Neural progenitor cell (in vitro differentiated cells): ENCODE data around the gene GPR143. TPM values are rescaled to one million over a fixed set of nuclear protein-coding genes. Genes with fewer than 3 reads are reported as not detected.
A peak's percentile ranks its signal among the peaks of the same experiment; 100 is the strongest.

Experiments
- DNase-seq: peaks from one replicate; pipeline ENCODE4 v3.0.0-alpha.2; 2016; ENCODE audit warnings: low spot score
- H2AFZ ChIP-seq: fragments of 200-600 bp; sonication (generic); replicated peaks from 2 replicates; pipeline ENCODE4 v1.6.1; 2016; ENCODE audit warnings: antibody characterized with exemption
- H3F3A ChIP-seq: fragments of 200-600 bp; sonication (generic); 2 replicates; pipeline ENCODE4 v1.6.1; 2016; ENCODE audit warnings: antibody characterized with exemption, low read depth
- H3K27ac ChIP-seq: fragments of 200-600 bp; sonication (generic); 2 replicates; pipeline ENCODE4 v1.5.1; 2016; ENCODE audit warnings: mild to moderate bottlenecking
- H3K27me3 ChIP-seq: fragments of 200-600 bp; sonication (generic); 2 replicates; pipeline ENCODE4 v1.6.1; 2016; ENCODE audit warnings: mild to moderate bottlenecking, moderate library complexity
- H3K36me3 ChIP-seq: fragments of 200-600 bp; sonication (generic); 2 replicates; pipeline ENCODE4 v1.5.1; 2016
- H3K4me1 ChIP-seq: fragments of 200-600 bp; sonication (generic); 2 replicates; pipeline ENCODE4 v1.6.1; 2016; ENCODE audit warnings: mixed run types
- H3K4me2 ChIP-seq: fragments of 200-600 bp; sonication (generic); 2 replicates; pipeline ENCODE4 v1.6.1; 2016
- H3K4me3 ChIP-seq: fragments of 200-600 bp; sonication (generic); 2 replicates; pipeline ENCODE4 v1.5.1; 2016
- H3K79me2 ChIP-seq: fragments of 200-600 bp; sonication (generic); 2 replicates; pipeline ENCODE4 v1.6.1; 2016; ENCODE audit warnings: low read depth
- H3K9ac ChIP-seq: fragments of 200-600 bp; sonication (generic); 2 replicates; pipeline ENCODE4 v1.6.1; 2016
- H3K9me3 ChIP-seq: fragments of 200-600 bp; sonication (generic); 2 replicates; pipeline ENCODE4 v1.5.1; 2016; ENCODE audit warnings: low read depth
- H4K20me1 ChIP-seq: fragments of 200-600 bp; sonication (generic); 2 replicates; pipeline ENCODE4 v1.6.1; 2016; ENCODE audit warnings: low read depth
- H3K27ac Mint-ChIP-seq: 3 replicates; pipeline ENCODE4 v1.8.0; 2021; ENCODE audit warnings: mixed read lengths
- H3K27me3 Mint-ChIP-seq: 2 replicates; pipeline ENCODE4 v1.8.0; 2022; ENCODE audit warnings: low read depth, mild to moderate bottlenecking, inconsistent platforms, moderate library complexity, mixed read lengths; ENCODE audit not compliant: insufficient read depth
- H3K36me3 Mint-ChIP-seq: 3 replicates; pipeline ENCODE4 v1.8.0; 2021; ENCODE audit warnings: mixed read lengths
- H3K4me1 Mint-ChIP-seq: 3 replicates; pipeline ENCODE4 v1.8.0; 2021; ENCODE audit warnings: mixed read lengths
- H3K4me3 Mint-ChIP-seq: 3 replicates; pipeline ENCODE4 v1.8.0; 2021; ENCODE audit warnings: mild to moderate bottlenecking, moderate library complexity, mixed read lengths
- H3K9me3 Mint-ChIP-seq: 3 replicates; pipeline ENCODE4 v1.8.0; 2020; ENCODE audit warnings: mixed read lengths
- CTCF ChIP-seq: fragments of 200-600 bp; sonication (generic); IDR thresholded peaks from 2 replicates; pipeline ENCODE4 v1.5.1; 2017; ENCODE audit warnings: antibody characterized with exemption, mild to moderate bottlenecking
- EZH2 ChIP-seq: fragments of 200-600 bp; sonication (generic); IDR thresholded peaks from 2 replicates; pipeline ENCODE4 v1.6.1; 2017; ENCODE audit warnings: antibody characterized with exemption, mild to moderate bottlenecking, moderate library complexity
- EZH2phosphoT487 ChIP-seq: fragments of 200-600 bp; sonication (generic); IDR thresholded peaks from 2 replicates; pipeline ENCODE4 v1.6.1; 2017; ENCODE audit warnings: antibody characterized with exemption
- total RNA-seq: library from RNA; depleted of rRNA; stranded (reverse); fragments of >200 nt; gene quantifications from 2 replicates; pipeline ENCODE4 v1.2.3, GENCODE V29; 2015; ENCODE audit warnings: low replicate concordance

GPR143 gene
- total RNA-seq, 1 donor from 2014 or later, result 10.6 TPM

GRCh38 chrX:9785944-9786797, 20.5 kb upstream of the GPR143 start, which contains the start of gene SHROOM2:
Gene SHROOM2 (plus strand): TSS chrX:9786429. CDS start chrX:9786546, 117 bp downstream.
- H3K79me2 ChIP-seq, result peaks cover 65% of the 10 kb centered on the region

GRCh38 chrX:9785254-9785943, 19.8 kb upstream of the GPR143 start:
- H3K9me3 Mint-ChIP-seq, result peaks cover 8% of the 10 kb centered on the region
- H3F3A ChIP-seq, result no peaks in the 10 kb centered on the region

More at GRCh38 chrX:9785944-9786797, 20.5 kb upstream of the GPR143 start, which contains the start of gene SHROOM2:
- no peaks in the 10 kb centered on the region for H3F3A ChIP-seq
- H3K4me1 ChIP-seq, result peaks cover 19% of the 10 kb centered on the region
- H3K4me2 ChIP-seq, result peak within 1 kb of the TSS; percentile 75
- no peak for TF ChIP-seq EZH2
- TF ChIP-seq EZH2phosphoT487, result no peak
- no peak for TF ChIP-seq CTCF
- peaks cover 16% of the 10 kb centered on the region for H4K20me1 ChIP-seq
- peak; percentile 73 for DNase-seq
- Mint-ChIP-seq H3K9me3 (peaks cover 8% of the 10 kb centered on the region), H3K27ac (peak within 1 kb of the TSS; percentile 95), H3K36me3 (no peaks in the 10 kb centered on the region), H3K4me1 (peaks cover 32% of the 10 kb centered on the region), H3K4me3 (peak within 1 kb of the TSS; percentile 98), H3K27me3 (peaks cover 4% of the 10 kb centered on the region)
- peak within 1 kb of the TSS; percentile 80 for H3K4me3 ChIP-seq
- H3K27me3 ChIP-seq, result no peaks in the 10 kb centered on the region
- H3K9ac ChIP-seq, result peak within 1 kb of the TSS; percentile 12
- peaks cover 4% of the 10 kb centered on the region for H3K9me3 ChIP-seq
- H3K27ac ChIP-seq, result no peak within 1 kb of the TSS
- H2AFZ ChIP-seq, result no peak within 1 kb of the TSS
- no peaks in the 10 kb centered on the region for H3K36me3 ChIP-seq

GRCh38 chrX:9784332-9784731, 18.7 kb upstream of the GPR143 start:
- Mint-ChIP-seq H3K4me3 (peak overlapping the region; percentile 84), H3K9me3 (peaks cover 8% of the 10 kb centered on the region), H3K27ac (no peak overlapping the region), H3K27me3 (peaks cover 2% of the 10 kb centered on the region), H3K4me1 (peaks cover 24% of the 10 kb centered on the region), H3K36me3 (no peaks in the 10 kb centered on the region)
- Histone ChIP-seq H3K9me3 (peaks cover 4% of the 10 kb centered on the region), H3K79me2 (peaks cover 48% of the 10 kb centered on the region), H3K4me3 (no peak overlapping the region), H2AFZ (no peak overlapping the region), H4K20me1 (peaks cover 16% of the 10 kb centered on the region), H3K4me2 (peak overlapping the region; percentile 75), H3K27me3 (no peaks in the 10 kb centered on the region), H3K4me1 (peaks cover 8% of the 10 kb centered on the region), H3K9ac (no peak overlapping the region), H3F3A (no peaks in the 10 kb centered on the region), H3K36me3 (no peaks in the 10 kb centered on the region), H3K27ac (no peak overlapping the region)
- TF ChIP-seq EZH2phosphoT487, result no peak
- no peak for TF ChIP-seq CTCF
- no peak for TF ChIP-seq EZH2
- no peak for DNase-seq

More at GRCh38 chrX:9785254-9785943, 19.8 kb upstream of the GPR143 start:
- Histone ChIP-seq H3K4me1 (peaks cover 18% of the 10 kb centered on the region), H3K79me2 (peaks cover 57% of the 10 kb centered on the region), H4K20me1 (peaks cover 16% of the 10 kb centered on the region), H3K27me3 (no peaks in the 10 kb centered on the region), H3K4me3 (peak overlapping the region; percentile 80), H2AFZ (no peak overlapping the region), H3K9me3 (peaks cover 4% of the 10 kb centered on the region), H3K4me2 (peak overlapping the region; percentile 75), H3K9ac (no peak overlapping the region), H3K27ac (no peak overlapping the region), H3K36me3 (no peaks in the 10 kb centered on the region)
- no peak for TF ChIP-seq EZH2phosphoT487
- no peak for TF ChIP-seq EZH2
- no peak for TF ChIP-seq CTCF
- no peaks in the 10 kb centered on the region for H3K36me3 Mint-ChIP-seq
- H3K4me3 Mint-ChIP-seq, result peak overlapping the region; percentile 84
- H3K27ac Mint-ChIP-seq, result no peak overlapping the region
- peaks cover 2% of the 10 kb centered on the region for H3K27me3 Mint-ChIP-seq
- DNase-seq, result peak; percentile 44
- H3K4me1 Mint-ChIP-seq, result peaks cover 32% of the 10 kb centered on the region
